ENCODE measurements around the gene SLC35G2.
"Not testable (repeated sequence)": the region's sequence is repeated elsewhere in the genome, so short reads cannot be mapped to it uniquely, and the experiment has no call there.

The SLC35G2 gene

DNA sequence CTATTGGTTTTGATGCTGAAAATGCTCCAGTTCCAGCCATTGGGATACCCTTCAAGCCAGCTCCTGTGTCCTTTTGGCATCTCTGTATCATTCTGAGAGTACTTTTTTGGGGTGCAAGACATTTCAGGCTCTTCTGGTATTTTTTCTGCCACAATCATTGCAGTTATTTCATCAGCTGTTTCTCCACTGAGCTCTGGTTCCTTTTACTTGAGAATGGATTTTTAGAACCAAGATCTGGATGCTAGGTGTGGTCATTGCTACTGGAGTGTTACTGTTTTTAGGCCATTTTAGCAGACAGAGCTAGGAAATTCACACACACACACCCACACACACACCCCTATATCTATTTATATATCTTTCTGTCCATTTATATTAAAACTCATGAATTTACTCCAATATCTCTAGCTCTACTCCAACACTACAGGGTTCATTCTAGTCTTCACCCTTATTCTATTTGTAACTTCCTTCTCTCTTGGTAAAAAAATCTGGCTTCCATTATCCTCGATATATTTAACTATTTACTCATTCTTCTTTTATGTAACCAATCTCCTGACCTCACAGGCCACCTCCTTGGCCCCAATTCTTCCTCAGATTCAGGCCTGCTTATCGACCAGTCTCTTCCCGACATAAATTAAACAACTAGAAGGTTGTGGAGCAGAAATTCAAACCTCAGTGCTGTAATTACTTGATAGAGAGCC, 17.0 kb downstream of the SLC35G2 start:
- DNase-seq: no peak

GRCh38 chr3:136836511-136837156, 17.7 kb downstream of the SLC35G2 start:
- no peak for DNase-seq

DNA sequence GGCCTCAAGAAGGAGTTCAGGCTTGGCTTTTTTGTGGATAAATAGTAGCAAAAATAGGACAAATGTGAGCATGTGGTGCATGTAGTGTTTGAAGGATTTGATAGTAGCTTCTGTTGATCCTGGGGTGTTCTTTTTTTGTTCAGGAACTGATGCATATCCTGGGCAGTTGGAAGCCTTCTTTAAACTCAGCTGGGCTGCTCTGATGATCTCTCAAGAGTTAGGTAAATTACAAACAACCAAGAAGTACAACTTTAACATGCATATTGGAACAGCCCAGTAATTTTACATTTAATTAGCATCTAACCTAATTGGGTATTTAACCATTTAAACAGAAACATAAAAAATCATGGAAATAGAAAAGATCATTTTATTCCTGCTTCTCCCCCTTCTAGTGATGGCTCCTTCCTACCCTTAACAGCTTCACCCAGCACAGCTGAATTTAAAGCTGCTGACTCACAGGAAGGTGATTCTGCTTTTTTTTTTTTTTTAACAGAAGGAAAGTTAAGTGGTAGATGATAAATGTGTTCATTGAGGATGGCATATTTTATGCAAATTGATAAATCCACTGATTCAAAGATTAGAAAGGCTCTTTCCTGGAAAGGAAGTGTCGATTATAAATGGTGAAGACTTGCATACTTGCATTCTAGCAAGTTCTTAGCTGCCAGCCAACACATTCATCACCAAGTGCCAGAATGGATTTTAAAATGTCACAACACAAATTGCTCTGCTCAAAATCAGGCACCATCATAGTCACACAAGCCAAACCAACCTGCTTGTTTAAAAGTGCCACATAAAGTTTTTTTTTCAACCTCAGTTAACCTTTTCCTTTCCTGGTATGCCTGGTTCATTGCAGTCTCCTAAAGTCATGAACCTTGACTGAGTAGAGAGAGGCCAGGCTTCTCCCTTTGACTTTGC, 20.0 kb downstream of the SLC35G2 start:
- no peak for DNase-seq

DNA sequence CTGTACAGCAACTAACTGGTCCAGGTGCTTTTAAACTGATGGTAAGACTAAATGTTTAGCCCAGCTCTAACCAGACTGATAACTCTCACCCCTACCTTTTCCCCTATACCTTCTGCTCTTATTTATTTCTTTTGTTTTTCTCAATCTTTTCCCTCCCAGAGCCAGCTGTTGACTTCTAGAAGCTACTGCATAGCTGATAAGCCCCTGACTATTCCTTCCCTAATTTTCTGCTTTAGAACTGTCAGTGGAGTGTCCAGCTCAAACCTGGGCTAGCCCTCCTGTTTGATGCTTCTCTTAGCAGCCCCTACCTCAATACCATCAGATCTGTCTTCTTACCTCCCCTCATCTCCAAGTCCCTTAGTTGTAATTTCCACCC, 20.6 kb downstream of the SLC35G2 start:
- DNase-seq: no peak

GRCh38 chr3:136840252-136840651, 21.3 kb downstream of the SLC35G2 start:
- DNase-seq: no peak

DNA sequence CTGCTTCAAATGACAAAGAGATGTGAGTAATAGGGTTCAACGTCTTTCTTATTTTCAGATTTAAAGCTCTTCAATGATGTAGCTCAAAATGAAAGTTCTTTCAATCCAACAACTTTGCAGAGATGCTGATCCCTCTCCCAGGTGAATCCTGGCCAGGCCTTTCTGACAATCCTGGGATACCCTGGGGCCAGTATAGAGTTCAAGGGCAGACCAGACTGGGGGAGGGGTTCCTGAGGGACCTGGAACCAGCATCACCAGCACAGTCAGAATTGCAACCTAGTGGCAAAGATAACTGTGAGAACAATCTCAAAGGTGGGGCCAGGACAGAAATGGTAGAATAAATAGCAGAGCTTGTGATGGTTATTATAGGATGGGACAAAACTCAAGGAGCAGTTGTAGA, 23.4 kb downstream of the SLC35G2 start:
- no peak for DNase-seq

- no peak for DNase-seq
Observed at GRCh38 chr3:136844724-136845123, 25.8 kb downstream of the SLC35G2 start.

DNA sequence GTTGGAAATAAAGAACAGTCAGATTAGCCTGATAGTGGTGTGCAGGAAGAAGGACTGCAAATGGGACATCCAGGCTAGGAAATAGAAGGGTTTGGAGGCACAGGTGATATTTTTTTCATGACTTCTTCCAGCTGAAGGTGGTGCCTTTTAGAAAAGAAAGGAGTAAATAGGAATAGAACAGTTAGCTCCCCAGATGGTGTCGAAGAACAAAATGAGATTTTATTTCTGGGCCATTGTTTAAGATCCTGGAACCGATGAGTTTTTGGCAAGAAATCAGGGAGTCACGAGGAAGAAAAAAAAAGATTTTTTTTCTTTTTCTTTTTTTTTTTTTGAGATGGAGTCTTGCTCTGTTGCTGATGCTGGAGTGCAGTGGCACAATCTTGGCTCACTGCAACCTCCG, 33.3 kb downstream of the SLC35G2 start:
- no peak for DNase-seq

DNA sequence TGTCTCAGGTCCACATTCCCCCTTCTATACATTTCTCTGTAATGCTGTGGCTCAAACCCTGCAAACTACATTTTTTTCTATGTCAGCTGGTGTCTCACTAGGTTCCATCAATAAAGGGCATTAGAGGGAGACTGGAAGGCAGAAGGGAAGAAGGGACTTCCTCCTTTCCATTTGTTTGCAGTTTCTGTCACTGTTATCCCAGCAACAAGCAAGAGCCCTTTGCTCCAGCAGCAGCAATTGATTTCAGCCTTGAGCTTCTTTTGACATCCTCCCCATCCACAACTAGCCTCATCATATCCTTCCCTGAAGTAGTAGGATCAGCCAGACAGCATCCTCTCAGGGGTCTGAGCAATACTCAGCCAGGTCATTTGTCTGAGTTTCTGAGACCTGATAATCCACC, 37.7 kb downstream of the SLC35G2 start:
- no peak for DNase-seq

GRCh38 chr3:136858381-136858780, 39.5 kb downstream of the SLC35G2 start:
- no peak for DNase-seq

DNA sequence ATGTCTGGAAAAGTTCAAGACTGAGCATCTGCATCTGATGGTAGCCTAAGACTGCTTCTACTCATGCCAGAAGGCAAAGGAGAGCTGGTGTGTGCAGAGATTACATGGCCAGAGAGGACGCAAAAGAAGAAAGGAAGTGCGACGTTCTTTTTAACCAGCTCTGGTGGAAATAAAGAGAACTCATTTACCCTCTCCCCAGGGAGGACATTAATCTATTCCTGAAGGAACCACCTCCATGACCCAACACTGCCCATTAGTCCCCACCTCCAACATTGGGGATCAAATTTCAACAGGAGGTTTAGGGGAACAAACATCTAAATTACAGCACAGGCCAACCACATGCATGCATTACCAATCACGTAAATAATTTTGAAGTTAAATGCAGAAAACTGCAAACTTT, 41.6 kb downstream of the SLC35G2 start:
- peak; percentile 50 for DNase-seq

GRCh38 chr3:136861890-136862616, 43.1 kb downstream of the SLC35G2 start, which contains the start of gene NCK1:
Gene NCK1, plus strand, starts transcription at chr3:136862208. Its CDS starts 65,794 bp downstream, at chr3:136928002.
- DNase-seq: peak; percentile 95

DNA sequence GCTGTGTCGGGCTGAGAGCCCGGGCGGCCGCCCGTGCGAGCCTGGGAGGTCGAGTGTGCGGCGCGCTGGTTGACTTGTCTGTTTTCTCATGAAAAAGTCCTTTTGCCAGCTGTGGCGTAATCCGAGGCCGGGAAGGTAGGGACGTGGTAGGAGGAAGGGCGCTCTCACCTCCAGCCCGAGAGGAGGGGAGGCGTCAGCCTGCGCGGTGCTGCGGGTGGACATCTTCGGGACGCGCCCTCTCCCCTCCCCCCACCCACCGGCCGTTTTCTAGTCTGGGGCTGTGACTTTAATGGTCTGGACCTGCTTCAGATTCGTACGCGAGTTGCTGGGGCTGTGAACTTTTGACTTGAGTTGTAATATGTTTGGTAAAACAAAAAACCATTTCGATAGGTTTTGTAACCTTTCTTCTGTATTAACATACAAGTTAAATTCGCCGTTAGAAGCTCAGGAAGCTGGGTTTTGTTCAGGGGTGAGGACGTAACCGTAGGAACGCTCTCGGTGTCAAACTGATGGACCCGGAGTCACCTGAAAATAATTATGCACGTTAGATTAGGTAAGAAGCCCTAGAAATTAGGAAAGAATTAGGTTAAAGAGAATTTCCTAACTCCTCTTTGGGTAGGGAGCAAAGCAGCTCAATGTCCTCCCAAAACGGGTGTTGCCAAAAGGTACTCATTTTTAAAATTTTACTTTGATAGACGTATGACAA, 43.8 kb downstream of the SLC35G2 start:
- DNase-seq: peak; percentile 37

DNA sequence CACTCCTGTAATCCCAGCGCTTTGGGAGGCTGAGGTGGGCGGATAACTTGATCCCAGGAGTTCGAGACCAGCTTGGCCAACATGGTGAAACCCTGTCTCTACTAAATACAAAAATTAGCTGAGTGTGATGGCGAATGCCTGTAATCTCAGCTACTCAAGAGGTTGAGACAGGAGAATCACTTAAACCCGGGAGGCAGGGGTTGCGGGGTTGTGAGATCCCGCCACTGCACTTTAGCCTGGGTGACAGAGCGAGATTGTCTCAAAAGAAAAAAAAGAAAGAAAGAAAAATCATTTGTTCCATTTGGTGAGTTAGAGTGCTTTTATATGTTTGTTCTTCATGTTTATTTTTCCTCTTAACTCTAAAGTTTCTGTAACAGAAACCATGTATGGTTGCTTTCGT, 50.4 kb downstream of the SLC35G2 start:
- no peak for DNase-seq

- not testable (repeated sequence) for DNase-seq
Observed at GRCh38 chr3:136872258-136872657, 53.3 kb downstream of the SLC35G2 start.

DNA sequence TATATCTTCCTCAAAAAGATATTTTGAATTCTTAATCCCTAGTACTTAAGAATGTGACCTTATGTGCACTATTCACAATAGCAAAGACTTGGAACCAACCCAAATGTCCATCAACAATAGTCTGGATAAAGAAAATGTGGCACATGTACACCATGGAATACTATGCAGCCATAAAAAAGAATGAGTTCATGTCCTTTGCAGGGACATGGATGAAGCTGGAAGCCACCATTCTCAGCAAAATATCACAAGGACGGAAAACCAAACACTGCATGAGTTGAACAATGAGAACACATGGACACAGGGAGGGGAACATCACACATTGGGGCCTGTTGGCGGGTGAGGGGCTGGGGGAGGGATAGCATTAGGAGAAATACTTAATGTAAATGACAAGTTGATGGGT, 60.6 kb downstream of the SLC35G2 start:
- DNase-seq: not testable (repeated sequence)

- DNase-seq: no peak
Observed at GRCh38 chr3:136882571-136882970, 63.6 kb downstream of the SLC35G2 start.

- DNase-seq: no peak
Observed at GRCh38 chr3:136883967-136884720, 65.2 kb downstream of the SLC35G2 start.

GRCh38 chr3:136885357-136886213, 66.7 kb downstream of the SLC35G2 start:
- no peak for DNase-seq

DNA sequence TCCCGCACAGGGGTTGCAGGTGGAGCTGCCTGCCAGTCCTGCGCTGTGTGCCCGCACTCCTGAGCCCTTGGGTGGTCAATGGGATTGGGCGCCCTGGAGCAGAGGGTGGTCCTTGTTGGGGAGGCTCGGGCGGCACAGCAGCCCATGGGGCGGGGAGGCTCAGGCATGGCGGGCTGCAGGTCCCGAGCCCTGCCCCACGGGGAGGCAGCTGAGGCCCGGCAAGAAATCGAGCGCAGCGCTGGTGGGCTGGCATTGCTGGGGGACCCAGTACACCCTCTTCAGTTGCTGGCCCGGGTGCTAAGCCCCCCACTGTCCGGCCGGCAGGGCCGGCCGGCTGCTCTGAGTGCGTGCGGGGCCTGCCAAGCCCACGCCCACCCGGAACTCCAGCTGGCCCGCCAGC, 71.0 kb downstream of the SLC35G2 start:
- no peak for DNase-seq

Measured in DMS153 (cell line).